Trophoblast cell (in vitro differentiated cells and primary cell): ENCODE results near the gene HADHA.

Experiments used
- DNase-seq, 2 donors: peaks; one replicate each; pipeline ENCODE4 v3.0.0-alpha.2; 2016
- H2AFZ ChIP-seq: 2 replicates; pipeline ENCODE4 v1.6.1; 2013; ENCODE audit warnings: low read length, moderate library complexity, mild to moderate bottlenecking; ENCODE audit not compliant: insufficient read depth, poor library complexity
- H2AK5ac ChIP-seq: 2 replicates; pipeline ENCODE4 v1.6.1; 2013; ENCODE audit warnings: mild to moderate bottlenecking, low read length
- H2BK120ac ChIP-seq: 2 replicates; pipeline ENCODE4 v1.6.1; 2013; ENCODE audit warnings: low read length, mild to moderate bottlenecking, moderate library complexity; ENCODE audit not compliant: insufficient read depth, poor library complexity
- H2BK12ac ChIP-seq: 2 replicates; pipeline ENCODE4 v1.6.1; 2013; ENCODE audit warnings: mild to moderate bottlenecking, low read length, moderate library complexity
- H2BK5ac ChIP-seq: 2 replicates; pipeline ENCODE4 v1.6.1; 2013; ENCODE audit warnings: low read length, low read depth, moderate library complexity, mild to moderate bottlenecking; ENCODE audit not compliant: poor library complexity
- H3K14ac ChIP-seq: 2 replicates; pipeline ENCODE4 v1.6.1; 2013; ENCODE audit warnings: mild to moderate bottlenecking, low read length
- H3K18ac ChIP-seq: 2 replicates; pipeline ENCODE4 v1.6.1; 2013; ENCODE audit warnings: mild to moderate bottlenecking, low read length
- H3K23ac ChIP-seq: 2 replicates; pipeline ENCODE4 v1.6.1; 2013; ENCODE audit warnings: low read length
- H3K27ac ChIP-seq: 2 replicates; pipeline ENCODE4 v1.5.1; 2013; ENCODE audit warnings: low read depth, mild to moderate bottlenecking, inconsistent platforms, low read length, moderate library complexity
- H3K27me3 ChIP-seq: 2 replicates; pipeline ENCODE4 v1.6.1; 2013; ENCODE audit warnings: inconsistent platforms, mild to moderate bottlenecking, low read length, moderate library complexity; ENCODE audit not compliant: insufficient read depth
- H3K36me3 ChIP-seq, 2 experiments: 1 replicate in 1 of 2; 2 replicates in 1 of 2; pipeline ENCODE4 v1.6.1; 2013; ENCODE audit warnings: low read length in 2 of 2, mild to moderate bottlenecking in 2 of 2, moderate library complexity in 1 of 2; ENCODE audit not compliant: insufficient read depth in 2 of 2, control insufficient read depth in 1 of 2
- H3K4ac ChIP-seq: 2 replicates; pipeline ENCODE4 v1.6.1; 2013; ENCODE audit warnings: low read depth, mild to moderate bottlenecking, low read length, moderate library complexity
- H3K4me1 ChIP-seq, 2 experiments: 1 replicate in 1 of 2; 2 replicates in 1 of 2; pipeline ENCODE4 v1.6.1; 2013; ENCODE audit warnings: low read length in 2 of 2, mild to moderate bottlenecking in 2 of 2, moderate library complexity in 1 of 2; ENCODE audit not compliant: insufficient read depth in 2 of 2, control insufficient read depth in 1 of 2
- H3K4me2 ChIP-seq: 2 replicates; pipeline ENCODE4 v1.6.1; 2013; ENCODE audit warnings: inconsistent platforms, mild to moderate bottlenecking, low read length, moderate library complexity
- H3K4me3 ChIP-seq: 2 replicates; pipeline ENCODE4 v1.5.1; 2013; ENCODE audit warnings: mild to moderate bottlenecking, low read depth, low read length, inconsistent platforms
- H3K79me1 ChIP-seq: one replicate; pipeline ENCODE4 v1.6.1; 2013; ENCODE audit warnings: low read length
- H3K79me2 ChIP-seq: 2 replicates; pipeline ENCODE4 v1.6.1; 2013; ENCODE audit warnings: low read length, mild to moderate bottlenecking; ENCODE audit not compliant: control insufficient read depth, insufficient read depth, poor library complexity
- H3K9ac ChIP-seq: 2 replicates; pipeline ENCODE4 v1.6.1; 2013; ENCODE audit warnings: mild to moderate bottlenecking, low read length
- H3K9me3 ChIP-seq: 2 replicates; pipeline ENCODE4 v1.6.1; 2013; ENCODE audit warnings: low read depth, mild to moderate bottlenecking, control low read depth, inconsistent platforms, low read length; ENCODE audit not compliant: insufficient read depth
- H4K12ac ChIP-seq: 2 replicates; pipeline ENCODE4 v1.6.1; 2013; ENCODE audit warnings: low read depth, mild to moderate bottlenecking, low read length, moderate library complexity
- H4K8ac ChIP-seq: 2 replicates; pipeline ENCODE4 v1.6.1; 2013; ENCODE audit warnings: low read depth, mild to moderate bottlenecking, low read length, moderate library complexity
- H4K91ac ChIP-seq: one replicate; pipeline ENCODE4 v1.6.1; 2013; ENCODE audit warnings: low read depth, mild to moderate bottlenecking, low read length, moderate library complexity
- WGBS: extraction: QIAGEN DNeasy Blood & Tissue Kit; methylation state at CpG from one replicate; pipeline ENCODE4 v1.1.7; 2013; ENCODE audit warnings: missing lambda C conversion rate; ENCODE audit not compliant: insufficient read length, insufficient coverage; ENCODE audit errors: extremely low coverage; 5-methylcytosine and 5-hydroxymethylcytosine counted together

Gene HADHA

DNA sequence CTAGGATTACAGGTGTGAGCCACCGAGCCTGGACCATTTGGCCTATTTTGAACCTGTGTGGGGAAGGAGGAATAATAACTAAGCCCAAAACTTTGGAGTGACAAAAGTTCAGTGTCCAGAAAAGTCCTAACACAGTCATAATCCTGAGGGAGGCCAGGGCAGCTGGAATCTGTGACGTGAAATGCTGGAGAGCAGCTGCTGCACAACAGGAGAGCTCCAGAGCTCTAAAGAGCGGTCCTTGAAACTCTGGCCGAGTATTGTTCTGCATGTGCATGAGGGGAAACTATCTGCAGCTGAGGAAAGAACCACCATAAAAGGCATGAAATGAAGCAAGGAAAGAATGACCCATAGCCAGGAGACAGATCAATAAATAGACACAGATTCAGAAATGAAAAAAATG is 27.8 kb downstream of the HADHA start:
- H3K4ac ChIP-seq: no peak overlapping the region
- no peak overlapping the region for H3K14ac ChIP-seq
- peaks cover 6 to 15% of the 10 kb centered on the region in 2 experiments for H3K36me3 ChIP-seq
- H3K4me2 ChIP-seq: no peak overlapping the region
- H2AK5ac ChIP-seq: no peak overlapping the region
- no peaks in the 10 kb centered on the region for H3K9me3 ChIP-seq
- no CpG with 5 or more reads among the region's 4 CpGs for WGBS
- no peaks in the 10 kb centered on the region for H3K27me3 ChIP-seq
- H4K91ac ChIP-seq: no peak overlapping the region
- H3K9ac ChIP-seq: no peak overlapping the region
- H4K12ac ChIP-seq: no peak overlapping the region
- H4K8ac ChIP-seq: no peak overlapping the region
- no peak overlapping the region for H2BK12ac ChIP-seq
- H3K79me1 ChIP-seq: no peaks in the 10 kb centered on the region
- H3K4me3 ChIP-seq: no peak overlapping the region
- no peak overlapping the region for H3K23ac ChIP-seq
- H3K79me2 ChIP-seq: no peaks in the 10 kb centered on the region
- H3K18ac ChIP-seq: no peak overlapping the region
- H2BK5ac ChIP-seq: no peak overlapping the region
- H2BK120ac ChIP-seq: no peak overlapping the region
- no peak overlapping the region for H2AFZ ChIP-seq
- DNase-seq: no peak
- no peak overlapping the region for H3K27ac ChIP-seq
- no peaks in the 10 kb centered on the region for H3K4me1 ChIP-seq

DNA sequence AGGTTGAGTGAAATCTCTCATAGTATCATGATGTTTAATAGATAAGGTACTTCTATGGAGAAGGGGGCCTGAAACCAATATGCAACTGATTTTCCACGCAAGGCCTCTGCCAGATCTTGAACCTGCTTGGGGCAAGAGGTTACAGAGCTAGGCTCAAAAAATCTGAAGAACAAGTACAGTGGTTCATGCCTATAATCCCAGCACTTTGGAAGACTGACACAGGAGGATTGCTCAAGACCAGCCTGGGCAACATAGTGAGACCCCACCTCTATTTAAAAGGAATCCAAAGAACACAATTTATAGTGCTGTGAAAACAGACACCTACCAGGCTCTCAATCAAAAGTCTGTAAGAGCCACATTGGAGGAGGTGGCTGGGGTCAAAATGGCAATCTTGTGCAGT is 28.6 kb downstream of the HADHA start:
- peaks cover 6 to 13% of the 10 kb centered on the region in 2 experiments for H3K36me3 ChIP-seq
- WGBS: no CpG with 5 or more reads among the region's 1 CpG
- no peak overlapping the region for H2AK5ac ChIP-seq

GRCh38 chr2:26214759-26215158 is 29.7 kb downstream of the HADHA start:
- Histone ChIP-seq H3K27ac (no peak overlapping the region), H3K79me1 (no peaks in the 10 kb centered on the region), H2BK5ac (no peak overlapping the region), H3K4ac (no peak overlapping the region), H2AFZ (no peak overlapping the region), H2BK120ac (no peak overlapping the region), H3K27me3 (no peaks in the 10 kb centered on the region), H3K4me3 (no peak overlapping the region), H3K23ac (no peak overlapping the region), H3K9ac (no peak overlapping the region), H2BK12ac (no peak overlapping the region), H3K4me2 (no peak overlapping the region), H4K12ac (no peak overlapping the region), H2AK5ac (no peak overlapping the region), H3K9me3 (no peaks in the 10 kb centered on the region), H3K36me3 (peaks cover 11 to 20% of the 10 kb centered on the region in 2 experiments), H3K79me2 (no peaks in the 10 kb centered on the region), H4K8ac (no peak overlapping the region), H3K18ac (no peak overlapping the region), H3K14ac (no peak overlapping the region), H3K4me1 (no peaks in the 10 kb centered on the region), H4K91ac (no peak overlapping the region)
- no CpG with 5 or more reads among the region's 1 CpG for WGBS
- DNase-seq: no peak

More for the DNA sequence above, 28.6 kb downstream of the HADHA start:
- H3K27ac ChIP-seq: no peak overlapping the region
- no peak overlapping the region for H4K12ac ChIP-seq
- H2BK120ac ChIP-seq: no peak overlapping the region
- H3K9ac ChIP-seq: no peak overlapping the region
- H3K4me1 ChIP-seq: no peaks in the 10 kb centered on the region
- H3K27me3 ChIP-seq: no peaks in the 10 kb centered on the region
- no peak overlapping the region for H2BK12ac ChIP-seq
- no peaks in the 10 kb centered on the region for H3K9me3 ChIP-seq
- no peaks in the 10 kb centered on the region for H3K79me2 ChIP-seq
- H4K8ac ChIP-seq: no peak overlapping the region
- no peak overlapping the region for H3K4ac ChIP-seq
- no peak overlapping the region for H3K4me3 ChIP-seq
- H2AFZ ChIP-seq: no peak overlapping the region
- DNase-seq: no peak
- no peak overlapping the region for H4K91ac ChIP-seq
- H3K4me2 ChIP-seq: no peak overlapping the region
- no peak overlapping the region for H3K23ac ChIP-seq
- H3K79me1 ChIP-seq: no peaks in the 10 kb centered on the region
- H3K18ac ChIP-seq: no peak overlapping the region
- no peak overlapping the region for H3K14ac ChIP-seq
- H2BK5ac ChIP-seq: no peak overlapping the region

- Histone ChIP-seq H3K4me1 (no peaks in the 10 kb centered on the region), H3K9me3 (no peaks in the 10 kb centered on the region), H2AFZ (no peak overlapping the region), H4K12ac (no peak overlapping the region), H2AK5ac (no peak overlapping the region), H3K4me3 (no peak overlapping the region), H2BK5ac (no peak overlapping the region), H2BK12ac (no peak overlapping the region), H3K4me2 (no peak overlapping the region), H3K4ac (no peak overlapping the region), H2BK120ac (no peak overlapping the region), H3K79me2 (no peaks in the 10 kb centered on the region), H4K8ac (no peak overlapping the region), H3K79me1 (no peaks in the 10 kb centered on the region), H3K23ac (no peak overlapping the region), H3K27ac (no peak overlapping the region), H3K27me3 (no peaks in the 10 kb centered on the region), H4K91ac (no peak overlapping the region), H3K14ac (no peak overlapping the region), H3K9ac (no peak overlapping the region), H3K36me3 (peaks cover 10 to 26% of the 10 kb centered on the region in 2 experiments), H3K18ac (no peak overlapping the region)
- no CpG with 5 or more reads among the region's 5 CpGs for WGBS
- no peak for DNase-seq
Measured at GRCh38 chr2:26212011-26212410, 32.4 kb downstream of the HADHA start.
